C4-2B (cell line): ENCODE results near the gene KCNMB3.
"Not testable (repeated sequence)": the region's sequence is repeated elsewhere in the genome, so short reads cannot be mapped to it uniquely, and the experiment has no call there.

Source experiments
- CTCF ChIP-seq: fragments of 450-650 bp; conservative IDR thresholded peaks from 2 replicates; pipeline ENCODE4 v1.5.1; 2017; ENCODE audit warnings: mild to moderate bottlenecking
- ZFX ChIP-seq: fragments of 450-650 bp; IDR thresholded peaks from 2 replicates; pipeline ENCODE4 v1.6.1; 2017

GRCh38 chr3:179274434-179274833 lies 23.5 kb upstream of the KCNMB3 start:
- TF ChIP-seq CTCF, ZFX: not testable (repeated sequence)
